Measurements from ENCODE around the gene ZNF407. TPM values are rescaled to one million over a fixed set of nuclear protein-coding genes. Genes with fewer than 3 reads are reported as not detected.

The ZNF407 gene
- total and polyA plus RNA-seq, 4 donors: 1.9 to 16.5 (median 6.6) TPM

- Histone ChIP-seq H3K9ac (ENCODE audit: low read depth in 1 of 2, low read length in 2 of 2) (no peak overlapping the region), H3K4me3 (ENCODE audit: low read depth in 1 of 3, low read length in 3 of 3) (no peak overlapping the region), H3K4me1 (ENCODE audit: control insufficient read depth in 4 of 4, insufficient read depth in 4 of 4, low read length in 3 of 4) (no peaks in the 10 kb centered on the region), H3K27ac (ENCODE audit: low read depth in 1 of 2, low read length in 2 of 2) (no peak overlapping the region), H3K9me3 (ENCODE audit: control insufficient read depth in 4 of 4, low read length in 3 of 4) (peaks cover 0 to 3% (median 0%) of the 10 kb centered on the region in 4 donors), H3K36me3 (ENCODE audit: control insufficient read depth in 4 of 4, insufficient read depth in 3 of 4, low read depth in 1 of 4, low read length in 3 of 4) (no peaks in the 10 kb centered on the region), H3K27me3 (ENCODE audit: control insufficient read depth in 4 of 4, insufficient read depth in 4 of 4, low read length in 3 of 4) (no peaks in the 10 kb centered on the region)
- no peak for TF ChIP-seq SP1 (IDR thresholded peaks at IDR 0.05)
- TF ChIP-seq, protein P1, sequence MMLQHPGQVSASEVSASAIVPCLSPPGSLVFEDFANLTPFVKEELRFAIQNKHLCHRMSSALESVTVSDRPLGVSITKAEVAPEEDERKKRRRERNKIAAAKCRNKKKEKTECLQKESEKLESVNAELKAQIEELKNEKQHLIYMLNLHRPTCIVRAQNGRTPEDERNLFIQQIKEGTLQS (IDR thresholded peaks at IDR 0.05): no peak
- no peak for TF ChIP-seq YY1 (IDR thresholded peaks at IDR 0.05)
- no peak for TF ChIP-seq TAF1 (conservative IDR thresholded peaks at IDR 0.05)
- TF ChIP-seq GABPA (IDR thresholded peaks at IDR 0.05 in 1 of 2, conservative IDR thresholded peaks at IDR 0.05 in 1 of 2): no peak
- TF ChIP-seq FOXA2 (IDR thresholded peaks at IDR 0.05): no peak
- TF ChIP-seq HNF4A (conservative IDR thresholded peaks at IDR 0.05): no peak
- no peak for TF ChIP-seq HNF4G (IDR thresholded peaks at IDR 0.05)
- TF ChIP-seq, protein P2, sequence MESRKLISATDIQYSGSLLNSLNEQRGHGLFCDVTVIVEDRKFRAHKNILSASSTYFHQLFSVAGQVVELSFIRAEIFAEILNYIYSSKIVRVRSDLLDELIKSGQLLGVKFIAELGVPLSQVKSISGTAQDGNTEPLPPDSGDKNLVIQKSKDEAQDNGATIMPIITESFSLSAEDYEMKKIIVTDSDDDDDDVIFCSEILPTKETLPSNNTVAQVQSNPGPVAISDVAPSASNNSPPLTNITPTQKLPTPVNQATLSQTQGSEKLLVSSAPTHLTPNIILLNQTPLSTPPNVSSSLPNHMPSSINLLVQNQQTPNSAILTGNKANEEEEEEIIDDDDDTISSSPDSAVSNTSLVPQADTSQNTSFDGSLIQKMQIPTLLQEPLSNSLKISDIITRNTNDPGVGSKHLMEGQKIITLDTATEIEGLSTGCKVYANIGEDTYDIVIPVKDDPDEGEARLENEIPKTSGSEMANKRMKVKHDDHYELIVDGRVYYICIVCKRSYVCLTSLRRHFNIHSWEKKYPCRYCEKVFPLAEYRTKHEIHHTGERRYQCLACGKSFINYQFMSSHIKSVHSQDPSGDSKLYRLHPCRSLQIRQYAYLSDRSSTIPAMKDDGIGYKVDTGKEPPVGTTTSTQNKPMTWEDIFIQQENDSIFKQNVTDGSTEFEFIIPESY (IDR thresholded peaks at IDR 0.05): no peak
- no peak for TF ChIP-seq JUND (IDR thresholded peaks at IDR 0.05)
- no peak for TF ChIP-seq CTCF (IDR thresholded peaks at IDR 0.05; ENCODE audit: low read depth, low read length, missing input control)
- TF ChIP-seq, protein P3, sequence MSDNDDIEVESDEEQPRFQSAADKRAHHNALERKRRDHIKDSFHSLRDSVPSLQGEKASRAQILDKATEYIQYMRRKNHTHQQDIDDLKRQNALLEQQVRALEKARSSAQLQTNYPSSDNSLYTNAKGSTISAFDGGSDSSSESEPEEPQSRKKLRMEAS (IDR thresholded peaks at IDR 0.05): no peak
- DNase-seq (ENCODE audit: low spot score): no peak
- 95% methylated on average over 2 of the region's 2 CpGs for WGBS
These were observed 76.8 kb downstream of the ZNF407 start for GRCh38 chr18:74674487-74674886.

GRCh38 chr18:74679006-74679678 is 81.5 kb downstream of the ZNF407 start:
- H3K9ac ChIP-seq (ENCODE audit: low read depth in 1 of 2, low read length in 2 of 2): no peak overlapping the region
- TF ChIP-seq EGR1 (IDR thresholded peaks at IDR 0.05; ENCODE audit: low read depth in 2 of 2) (no peak), GABPA (IDR thresholded peaks at IDR 0.05 in 1 of 2, conservative IDR thresholded peaks at IDR 0.05 in 1 of 2) (no peak), TAF1 (conservative IDR thresholded peaks at IDR 0.05) (no peak), FOXA2 (IDR thresholded peaks at IDR 0.05) (no peak), SP1 (IDR thresholded peaks at IDR 0.05) (no peak), JUND (IDR thresholded peaks at IDR 0.05) (no peak), CTCF (IDR thresholded peaks at IDR 0.05; ENCODE audit: low read depth, low read length, missing input control) (no peak), HNF4A (conservative IDR thresholded peaks at IDR 0.05) (no peak), RXRA (IDR thresholded peaks at IDR 0.05) (no peak), NR2F2 (IDR thresholded peaks at IDR 0.05) (no peak)
- TF ChIP-seq, protein P4, sequence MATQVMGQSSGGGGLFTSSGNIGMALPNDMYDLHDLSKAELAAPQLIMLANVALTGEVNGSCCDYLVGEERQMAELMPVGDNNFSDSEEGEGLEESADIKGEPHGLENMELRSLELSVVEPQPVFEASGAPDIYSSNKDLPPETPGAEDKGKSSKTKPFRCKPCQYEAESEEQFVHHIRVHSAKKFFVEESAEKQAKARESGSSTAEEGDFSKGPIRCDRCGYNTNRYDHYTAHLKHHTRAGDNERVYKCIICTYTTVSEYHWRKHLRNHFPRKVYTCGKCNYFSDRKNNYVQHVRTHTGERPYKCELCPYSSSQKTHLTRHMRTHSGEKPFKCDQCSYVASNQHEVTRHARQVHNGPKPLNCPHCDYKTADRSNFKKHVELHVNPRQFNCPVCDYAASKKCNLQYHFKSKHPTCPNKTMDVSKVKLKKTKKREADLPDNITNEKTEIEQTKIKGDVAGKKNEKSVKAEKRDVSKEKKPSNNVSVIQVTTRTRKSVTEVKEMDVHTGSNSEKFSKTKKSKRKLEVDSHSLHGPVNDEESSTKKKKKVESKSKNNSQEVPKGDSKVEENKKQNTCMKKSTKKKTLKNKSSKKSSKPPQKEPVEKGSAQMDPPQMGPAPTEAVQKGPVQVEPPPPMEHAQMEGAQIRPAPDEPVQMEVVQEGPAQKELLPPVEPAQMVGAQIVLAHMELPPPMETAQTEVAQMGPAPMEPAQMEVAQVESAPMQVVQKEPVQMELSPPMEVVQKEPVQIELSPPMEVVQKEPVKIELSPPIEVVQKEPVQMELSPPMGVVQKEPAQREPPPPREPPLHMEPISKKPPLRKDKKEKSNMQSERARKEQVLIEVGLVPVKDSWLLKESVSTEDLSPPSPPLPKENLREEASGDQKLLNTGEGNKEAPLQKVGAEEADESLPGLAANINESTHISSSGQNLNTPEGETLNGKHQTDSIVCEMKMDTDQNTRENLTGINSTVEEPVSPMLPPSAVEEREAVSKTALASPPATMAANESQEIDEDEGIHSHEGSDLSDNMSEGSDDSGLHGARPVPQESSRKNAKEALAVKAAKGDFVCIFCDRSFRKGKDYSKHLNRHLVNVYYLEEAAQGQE (IDR thresholded peaks at IDR 0.05): no peak
- TF ChIP-seq, protein P3 (IDR thresholded peaks at IDR 0.05): no peak
- TF ChIP-seq, protein P2 (IDR thresholded peaks at IDR 0.05): no peak
- no peaks in the 10 kb centered on the region for H3K4me1 ChIP-seq (ENCODE audit: control insufficient read depth in 4 of 4, insufficient read depth in 4 of 4, low read length in 3 of 4)
- H3K27ac ChIP-seq (ENCODE audit: low read depth in 1 of 2, low read length in 2 of 2): no peak overlapping the region
- H3K4me3 ChIP-seq (ENCODE audit: low read depth in 1 of 3, low read length in 3 of 3): no peak overlapping the region
- peaks cover 0 to 3% (median 0%) of the 10 kb centered on the region in 4 donors for H3K9me3 ChIP-seq (ENCODE audit: control insufficient read depth in 4 of 4, low read length in 3 of 4)
- WGBS: 90% methylated on average over 6 of the region's 6 CpGs
- no peak for DNase-seq (ENCODE audit: low spot score)
- no peaks in the 10 kb centered on the region for H3K36me3 ChIP-seq (ENCODE audit: control insufficient read depth in 4 of 4, insufficient read depth in 3 of 4, low read depth in 1 of 4, low read length in 3 of 4)
- H3K27me3 ChIP-seq (ENCODE audit: control insufficient read depth in 4 of 4, insufficient read depth in 4 of 4, low read length in 3 of 4): no peaks in the 10 kb centered on the region
